ENCODE results near the gene SLC44A1. TPM values are rescaled to one million over a fixed set of nuclear protein-coding genes. Genes with fewer than 3 reads are reported as not detected.

The SLC44A1 gene
- total and polyA plus RNA-seq, 2 of the 13 experiments (the other 11 are each of a cell fraction or from before 2014, with no cell fraction given) = 21.4 to 40.8 TPM

DNA sequence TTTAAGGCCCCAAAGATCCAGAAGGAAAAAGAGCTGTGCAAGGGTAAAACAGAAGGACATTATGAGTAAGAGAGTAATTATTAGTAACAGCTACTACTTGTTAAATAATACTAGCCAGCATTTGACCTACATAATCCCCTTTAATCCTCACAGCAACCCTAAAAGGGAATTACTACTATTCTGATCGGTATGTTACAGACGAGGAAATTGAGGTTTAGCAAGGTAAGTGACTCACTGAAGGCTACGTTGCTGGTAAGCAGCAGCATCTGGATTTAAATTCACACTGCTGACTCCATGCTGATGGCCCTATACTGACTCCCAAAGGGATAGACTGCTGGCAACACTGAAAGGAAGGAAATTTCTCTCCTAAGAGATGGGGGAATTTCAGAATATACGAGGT lies 199.7 kb downstream of the SLC44A1 start:
- Histone ChIP-seq H3K27me3 (ENCODE audit: control insufficient read depth in 1 of 2, insufficient read depth in 2 of 2, low read length in 2 of 2) (no peaks in the 10 kb centered on the region; a peak in 1 of 5 replicates), H3K9ac (ENCODE audit: insufficient read depth, low read depth, low read length) (no peak overlapping the region), H3K4me3 (replicated peaks in 1 of 3; ENCODE audit: insufficient read depth in 1 of 3, low read depth in 2 of 3, low read length in 3 of 3) (no peak overlapping the region), H3K4me1 (ENCODE audit: insufficient read depth, low read length) (peaks cover 39% of the 10 kb centered on the region), H3K4me2 (ENCODE audit: low read depth, low read length) (no peak overlapping the region), H3K9me3 (ENCODE audit: low read length) (no peaks in the 10 kb centered on the region), H3K36me3 (replicated peaks in 1 of 2; ENCODE audit: control insufficient read depth in 1 of 2, insufficient read depth in 2 of 2, low read length in 2 of 2) (no peaks in the 10 kb centered on the region), H4K20me1 (ENCODE audit: insufficient read depth, low read length) (no peaks in the 10 kb centered on the region), H3K27ac (ENCODE audit: extremely low read length, insufficient read depth, low read length) (no peak overlapping the region), H3K79me2 (ENCODE audit: insufficient read depth, low read length) (peaks cover 8% of the 10 kb centered on the region), H2AFZ (ENCODE audit: low read length) (peak overlapping the region; percentile 22)
- FAIRE-seq (no peak), DNase-seq (ENCODE audit: low spot score) (no peak), ATAC-seq (no peak)
- in situ Hi-C loops (cut with HindIII; ENCODE audit: extremely low pct_ligation_motif_present, low pct_unique_long_range_greater_than_20kb) (no loop called here), intact Hi-C loops (cut with micrococcal nuclease; ENCODE audit: unreplicated experiment) (loop anchor here (2.0 to 10.0 kb wide), 2 partner anchors 13 to 251 kb away; partner anchors contain the start of gene TMEM38B)
- 76% methylated on average over 4 of the region's 4 CpGs for WGBS (ENCODE audit: low lambda C conversion rate)
- BruUV-seq (replicated peaks) = no TSS peak
- TF ChIP-seq HNRNPL (IDR thresholded peaks at IDR 0.05; ENCODE audit: low read depth, low read length) = no peak
- TF ChIP-seq HOXA3 (CRISPR knock-in tag; IDR thresholded peaks at IDR 0.05) = no peak
- no peak for TF ChIP-seq CCAR2 (optimal IDR thresholded peaks at IDR 0.05; ENCODE audit: low read depth, low read length)
- TF ChIP-seq ZNF530 (CRISPR knock-in tag; IDR thresholded peaks at IDR 0.05; ENCODE audit: low read depth) = no peak
- no peak for TF ChIP-seq FLYWCH1 (CRISPR knock-in tag; IDR thresholded peaks at IDR 0.05)
- TF ChIP-seq CBX1 (IDR thresholded peaks at IDR 0.05; ENCODE audit: low read depth) = no peak
- no peak for TF ChIP-seq ATRX (CRISPR knock-in tag; IDR thresholded peaks at IDR 0.05; ENCODE audit: borderline replicate concordance)
- no peak for TF ChIP-seq ZNF101 (CRISPR knock-in tag; IDR thresholded peaks at IDR 0.05; ENCODE audit: borderline replicate concordance, low read depth)
- TF ChIP-seq, protein P1, sequence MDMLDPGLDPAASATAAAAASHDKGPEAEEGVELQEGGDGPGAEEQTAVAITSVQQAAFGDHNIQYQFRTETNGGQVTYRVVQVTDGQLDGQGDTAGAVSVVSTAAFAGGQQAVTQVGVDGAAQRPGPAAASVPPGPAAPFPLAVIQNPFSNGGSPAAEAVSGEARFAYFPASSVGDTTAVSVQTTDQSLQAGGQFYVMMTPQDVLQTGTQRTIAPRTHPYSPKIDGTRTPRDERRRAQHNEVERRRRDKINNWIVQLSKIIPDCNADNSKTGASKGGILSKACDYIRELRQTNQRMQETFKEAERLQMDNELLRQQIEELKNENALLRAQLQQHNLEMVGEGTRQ (IDR thresholded peaks at IDR 0.05; ENCODE audit: low read depth, low read length) = no peak
- TF ChIP-seq, protein P1 (CRISPR knock-in tag; IDR thresholded peaks at IDR 0.05; ENCODE audit: borderline replicate concordance) = no peak
- no peak for TF ChIP-seq TOPORS (CRISPR knock-in tag; IDR thresholded peaks at IDR 0.05)
- TF ChIP-seq ETV6 (CRISPR knock-in tag; conservative IDR thresholded peaks at IDR 0.05) = no peak
- TF ChIP-seq SMYD3 (CRISPR knock-in tag; IDR thresholded peaks at IDR 0.05) = no peak
- TF ChIP-seq ZFX (CRISPR knock-in tag; IDR thresholded peaks at IDR 0.05; ENCODE audit: low read depth) = no peak
- no peak for TF ChIP-seq TCF12 (IDR thresholded peaks at IDR 0.05)
- no peak for TF ChIP-seq TCF12 (CRISPR knock-in tag; IDR thresholded peaks at IDR 0.05)
- no peak for TF ChIP-seq ZNF382 (CRISPR knock-in tag; IDR thresholded peaks at IDR 0.05; ENCODE audit: borderline replicate concordance)
- no peak for TF ChIP-seq ZFP1 (CRISPR knock-in tag; IDR thresholded peaks at IDR 0.05)
- ChIA-PET POLR2A (interaction anchor here (2.5 kb wide), 1 partner anchor 12 kb away, joined by 13 read pairs; no protein-coding TSS in a partner anchor), CTCF (ENCODE audit: low intra/inter-chr PET ratio, low total read pairs) (no interaction called here)
